ENCODE measurements around the gene PUM1. TPM values are rescaled to one million over a fixed set of nuclear protein-coding genes. Genes with fewer than 3 reads are reported as not detected.

Gene PUM1
- total and polyA plus RNA-seq, 2 of the 4 experiments (the other 2 are of a cell fraction): 75.4 to 137 TPM

DNA sequence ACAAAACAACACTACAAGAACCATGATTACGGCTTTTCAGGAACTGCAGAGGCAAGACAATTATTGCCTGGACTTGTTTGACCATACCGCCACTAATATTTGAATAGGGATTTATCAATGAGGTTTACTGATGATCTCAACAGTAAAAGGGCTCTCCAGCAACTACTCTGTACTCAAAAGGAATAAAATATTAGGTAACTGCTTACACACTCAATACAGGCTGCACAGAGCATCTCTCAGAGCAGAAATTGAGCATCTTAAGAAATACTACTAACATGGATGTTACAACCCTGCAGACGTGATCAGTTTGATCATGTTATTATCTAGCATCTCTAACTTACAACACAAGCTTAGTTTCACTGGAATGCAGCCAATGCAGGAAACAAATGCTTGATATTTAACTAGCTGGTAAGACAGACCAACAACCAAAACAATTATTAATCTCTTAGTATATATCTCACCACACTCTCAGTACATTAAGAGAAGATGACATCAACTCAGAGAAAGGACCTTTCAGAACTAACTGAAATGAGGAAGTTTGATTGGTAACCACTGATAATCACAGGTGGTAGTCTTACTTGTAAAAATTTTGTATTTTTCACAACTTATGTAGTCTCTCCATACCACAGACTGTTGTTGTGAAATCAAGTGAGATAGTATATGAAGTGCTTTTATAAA, 52.2 kb downstream of the PUM1 start:
- H3K4ac ChIP-seq (ENCODE audit: low read depth, low read length): no peak overlapping the region
- no CpG with 5 or more reads among the region's 3 CpGs for WGBS, 2 experiments (ENCODE audit: extremely low coverage in 2 of 2, insufficient read length in 1 of 2)
- CTCF ChIA-PET: interaction anchor here (0.5 to 0.6 kb wide), 2 partner anchors 44 to 859 kb away, joined by 3 to 4 read pairs; no protein-coding TSS in a partner anchor

More for the DNA sequence above, 52.2 kb downstream of the PUM1 start:
- Histone ChIP-seq H4K5ac (ENCODE audit: low read depth, low read length) (no peak overlapping the region), H3K9me3 (ENCODE audit: control insufficient read depth, insufficient read depth, low read length) (no peaks in the 10 kb centered on the region), H3K27ac (ENCODE audit: insufficient read depth, low read length) (no peak overlapping the region), H3K79me1 (ENCODE audit: low read depth in 1 of 2, low read length in 2 of 2) (peaks cover 9 to 72% of the 10 kb centered on the region in 2 experiments; a peak in 3 of 4 replicates), H3K18ac (ENCODE audit: low read depth, low read length) (no peak overlapping the region), H2AFZ (replicated peaks; ENCODE audit: low read length, poor library complexity) (no peak overlapping the region), H3K4me1 (ENCODE audit: control insufficient read depth, insufficient read depth, low read length) (peaks cover 19% of the 10 kb centered on the region), H3K23ac (ENCODE audit: low read depth, low read length) (no peak overlapping the region; the same call in 1 of the 2 replicates), H3K27me3 (ENCODE audit: control insufficient read depth, insufficient read depth, low read length) (no peaks in the 10 kb centered on the region), H3K9me1 (ENCODE audit: insufficient read depth, low read length) (peaks cover 18% of the 10 kb centered on the region), H2BK5ac (ENCODE audit: low read depth, low read length, poor library complexity, severe bottlenecking) (no peak overlapping the region), H2BK15ac (ENCODE audit: low read depth, low read length) (no peak overlapping the region), H3K9ac (ENCODE audit: low read depth, low read length) (no peak overlapping the region), H4K8ac (ENCODE audit: low read depth in 2 of 2, low read length in 2 of 2) (no peak overlapping the region), H4K20me1 (ENCODE audit: insufficient read depth, low read length) (peaks cover 86% of the 10 kb centered on the region), H2BK20ac (ENCODE audit: low read depth, low read length) (no peak overlapping the region), H2BK120ac (ENCODE audit: low read depth, low read length) (no peak overlapping the region), H2AK9ac (replicated peaks; ENCODE audit: low read depth, low read length, poor library complexity) (no peak overlapping the region), H3K14ac (replicated peaks; ENCODE audit: low read depth, low read length) (no peak overlapping the region), H2AK5ac (ENCODE audit: low read depth, low read length) (no peak overlapping the region), H4K91ac (ENCODE audit: insufficient read depth, low read depth, low read length) (no peak overlapping the region), H3K4me3 (ENCODE audit: insufficient read depth, low read depth, low read length) (no peak overlapping the region), H3K4me2 (ENCODE audit: low read depth, low read length) (no peak overlapping the region; the same call in 1 of the 2 replicates), H3K56ac (ENCODE audit: extremely low read depth, insufficient read depth, low read length) (no peak overlapping the region), H3K36me3 (ENCODE audit: control insufficient read depth, insufficient read depth, low read length) (no peaks in the 10 kb centered on the region)
- POLR2A ChIA-PET (ENCODE audit: unreplicated experiment): no interaction called here
- no TSS peak for BruUV-seq (replicated peaks)
- DNase-seq: peak; percentile 42
- dilution Hi-C loops (cut with HindIII; ENCODE audit: low sequenced_read_pairs, unreplicated experiment) (no loop called here), in situ Hi-C loops (cut with MboI; ENCODE audit: low sequenced_read_pairs) (no loop called here), intact Hi-C loops (cut with micrococcal nuclease) (no loop called here)
- TF ChIP-seq CEBPB (IDR thresholded peaks at IDR 0.05; ENCODE audit: low read depth, low read length) (0 out of 2 replicates have a peak, but pooled peaks have one; percentile 5), CHD1 (IDR thresholded peaks at IDR 0.05; ENCODE audit: low read depth, low read length) (no peak), POLR2A (IDR thresholded peaks at IDR 0.05; ENCODE audit: low read depth, low read length) (no peak), RFX5 (IDR thresholded peaks at IDR 0.05; ENCODE audit: low read depth, low read length) (no peak)
- peak; percentile 16; the same call in 1 of the 2 replicates for ATAC-seq (ENCODE audit: low read depth)

Measured in IMR-90 (cell line).